Upper lobe of left lung (tissue), 4 donors: ENCODE data around the gene NUDCD3.

Experiments
- CTCF ChIP-seq, 6 experiments: fragments of 450-650 bp in 4 of 6; fragments of 200-600 bp in 2 of 6; sonication (generic) in 2 of 6; IDR thresholded peaks; one replicate each; pipeline ENCODE4 v1.5.1; 2016 to 2019; ENCODE audit warnings: antibody characterized with exemption in 6 of 6
- POLR2A ChIP-seq, 4 donors: fragments of 450-650 bp; IDR thresholded peaks; one replicate each; pipeline ENCODE4 v1.5.1; 2016 to 2017; ENCODE audit warnings: antibody characterized with exemption in 4 of 4, mild to moderate bottlenecking in 2 of 4

GRCh38 chr7:44498230-44498954 lies 7.9 kb upstream of the NUDCD3 start:
- TF ChIP-seq CTCF (IDR thresholded peaks at IDR 0.05): no peak
- no peak for TF ChIP-seq POLR2A (IDR thresholded peaks at IDR 0.05)
